EL (cell line): ENCODE results near the gene CMTM1.

Experiments
- DNase-seq: peaks from one replicate; pipeline ENCODE4 v3.0.0-alpha.2; 2016

CMTM1 gene

GRCh38 chr16:66539623-66540469 is 26.4 kb upstream of the CMTM1 start:
- DNase-seq: no peak

DNA sequence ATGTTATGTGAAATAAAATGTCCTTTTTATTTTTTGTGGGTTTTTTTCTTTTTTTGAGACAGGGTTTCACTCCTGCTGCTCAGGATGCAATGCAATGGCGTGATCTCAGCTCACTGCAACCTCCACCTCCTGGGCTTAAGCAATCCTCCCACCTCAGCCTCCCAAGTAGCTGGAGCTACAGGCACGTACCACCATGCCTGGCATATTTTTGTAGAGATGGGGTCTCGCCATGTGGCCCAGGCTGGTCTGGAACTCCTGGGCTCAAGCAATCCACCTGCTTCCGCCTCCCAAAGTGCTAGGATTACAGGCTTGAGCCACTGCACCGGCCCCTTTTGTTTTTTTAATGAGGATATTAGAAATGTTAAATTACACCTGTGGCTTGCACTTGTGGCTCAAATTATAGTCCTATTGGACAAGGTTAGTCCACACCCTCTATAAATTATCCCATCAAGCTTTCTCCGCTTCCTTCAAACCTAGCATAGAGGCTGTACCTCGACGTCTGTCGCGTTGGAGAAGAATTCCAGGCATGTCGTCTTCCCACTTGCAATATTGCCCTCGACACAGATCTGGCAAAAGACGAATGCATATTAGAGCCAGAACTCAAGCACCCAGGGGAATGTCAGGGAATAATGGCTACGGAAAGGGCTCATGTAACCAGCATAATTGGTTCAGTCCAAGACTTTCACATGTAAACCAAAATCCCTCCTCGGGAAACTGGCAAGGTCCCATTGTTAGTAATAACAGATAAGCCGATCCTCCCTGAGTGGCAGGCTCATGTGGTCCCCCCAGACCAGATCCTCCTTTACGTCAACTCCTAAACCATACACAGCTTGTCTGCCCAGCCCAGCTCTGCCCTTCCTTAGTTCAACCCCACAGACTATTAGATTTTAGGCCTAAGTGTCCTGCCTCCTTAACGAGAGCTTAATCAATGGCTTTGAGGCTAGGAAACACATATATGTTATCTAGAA is 24.6 kb upstream of the CMTM1 start:
- DNase-seq: no peak

DNA sequence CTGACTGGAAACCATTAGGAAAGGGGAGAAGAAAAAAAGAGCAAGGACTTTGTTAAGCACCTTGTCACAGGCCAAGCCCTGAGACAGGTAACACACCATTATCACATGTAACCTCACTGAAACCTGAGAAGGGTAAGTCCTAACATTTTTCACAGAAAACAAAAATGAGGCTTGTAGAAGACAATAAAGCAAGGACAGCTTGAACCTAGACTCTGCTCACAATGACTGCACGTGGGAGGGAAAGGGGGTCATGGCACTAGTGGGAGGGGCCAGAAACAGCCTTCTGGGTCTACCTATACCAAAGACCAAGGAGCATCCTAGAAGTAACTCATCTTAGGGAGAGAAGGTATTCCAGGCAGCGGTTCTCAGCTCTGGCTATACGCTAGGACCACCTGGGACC is 23.8 kb upstream of the CMTM1 start:
- DNase-seq: no peak

GRCh38 chr16:66543541-66543940 is 22.7 kb upstream of the CMTM1 start:
- no peak for DNase-seq

DNA sequence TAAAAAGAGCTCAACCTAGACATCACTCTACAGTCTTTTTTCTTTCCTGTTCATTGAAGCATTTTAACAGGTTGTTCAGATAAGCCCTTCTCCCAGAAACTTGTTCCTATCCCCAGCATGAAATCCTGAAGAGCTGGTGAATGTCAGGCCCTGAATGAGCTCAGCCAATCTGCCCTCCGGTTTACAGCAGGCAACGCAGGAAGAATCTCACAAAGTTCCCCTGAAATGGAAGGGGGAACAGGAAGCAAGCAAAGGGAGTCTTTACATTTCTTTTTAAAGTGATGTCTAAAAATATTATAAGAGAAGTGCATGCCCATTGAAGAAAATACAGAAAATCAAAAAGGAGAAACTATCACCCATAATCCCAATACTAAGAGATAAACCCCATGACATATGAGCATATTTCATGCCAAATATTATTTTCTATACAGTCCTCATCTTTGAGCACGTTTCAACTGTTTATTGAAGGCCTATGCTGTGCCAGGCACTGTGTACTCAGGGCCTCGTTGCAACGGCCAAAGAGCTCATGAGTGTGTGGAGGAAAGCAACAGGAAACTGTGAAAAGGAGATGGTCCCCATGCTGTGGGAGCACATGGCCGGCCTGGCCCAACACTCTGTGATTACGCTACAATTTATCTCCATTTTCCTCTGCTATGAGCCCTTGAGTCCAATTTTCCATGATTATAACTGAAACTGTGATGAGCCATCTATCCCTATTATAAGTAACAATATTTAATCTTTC is 22.1 kb upstream of the CMTM1 start:
- DNase-seq: no peak

DNA sequence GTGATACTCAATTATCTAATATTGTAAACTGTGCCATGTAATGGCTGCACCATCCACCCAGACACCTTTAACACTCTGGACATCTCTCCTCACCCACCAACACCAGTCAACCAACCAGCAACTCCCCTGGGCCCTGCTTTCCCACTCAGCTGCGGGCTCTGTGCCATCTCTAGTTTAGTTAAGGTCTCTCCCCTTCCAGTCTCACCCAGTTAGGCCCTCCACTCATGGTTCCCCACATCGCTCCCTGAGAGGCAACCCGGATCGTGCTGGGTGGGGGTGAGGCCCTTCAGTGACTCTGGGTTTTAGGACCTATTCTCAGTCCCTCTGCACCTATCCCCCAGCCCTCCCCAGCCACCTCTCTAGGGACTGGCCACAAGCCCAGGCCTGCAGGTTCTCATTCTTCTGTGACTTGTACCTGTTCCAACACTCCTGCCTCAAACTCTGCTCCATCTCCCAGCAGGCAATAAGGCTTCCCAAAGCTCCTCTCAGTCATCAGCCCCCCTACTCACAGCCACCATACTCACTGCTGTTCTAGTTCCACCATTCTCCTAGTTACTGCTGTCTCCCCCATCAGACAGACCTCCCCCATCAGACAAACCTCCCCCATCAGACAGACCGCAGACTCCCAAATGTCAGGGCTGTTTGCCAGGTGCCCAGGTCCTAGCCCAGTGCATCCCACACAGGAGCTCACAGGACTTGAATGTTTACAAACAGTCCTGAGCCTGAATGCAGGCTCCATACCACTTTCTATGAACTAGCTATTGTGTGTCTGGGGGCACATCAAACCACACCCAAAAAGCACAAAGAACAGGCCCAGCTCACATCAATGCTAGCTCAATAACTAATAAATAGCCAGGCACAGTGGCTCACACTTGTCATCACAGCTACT is 18.9 kb upstream of the CMTM1 start:
- no peak for DNase-seq

DNA sequence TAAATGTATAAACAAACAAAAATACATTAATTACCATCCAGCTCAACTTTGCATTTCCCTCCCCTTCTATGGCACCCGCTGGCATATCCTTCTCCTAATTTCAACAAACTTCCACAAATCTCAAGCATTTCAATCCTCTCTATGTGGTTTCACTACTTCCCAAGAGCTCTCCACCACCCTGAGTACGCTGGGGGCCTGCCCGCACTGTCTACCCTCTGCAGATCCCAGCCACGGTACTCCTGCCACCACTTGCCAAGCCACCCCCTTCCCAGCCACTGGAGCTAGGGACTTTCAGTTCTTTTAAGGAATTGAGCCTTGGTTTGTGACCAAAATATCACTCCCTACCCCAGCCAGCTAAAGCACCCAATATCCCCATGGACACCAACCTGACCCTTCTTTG is 18.2 kb upstream of the CMTM1 start:
- no peak for DNase-seq

- DNase-seq: no peak
Observed at GRCh38 chr16:66548868-66549267, 17.4 kb upstream of the CMTM1 start.

GRCh38 chr16:66549284-66550131 is 16.7 kb upstream of the CMTM1 start, which contains the start of gene TK2:
TK2 (minus strand) TSS chr16:66550122; CDS start chr16:66550061, 61 bp downstream.
- DNase-seq: peak; percentile 74

GRCh38 chr16:66551348-66551759 is 14.9 kb upstream of the CMTM1 start:
- peak; percentile 52 for DNase-seq

DNA sequence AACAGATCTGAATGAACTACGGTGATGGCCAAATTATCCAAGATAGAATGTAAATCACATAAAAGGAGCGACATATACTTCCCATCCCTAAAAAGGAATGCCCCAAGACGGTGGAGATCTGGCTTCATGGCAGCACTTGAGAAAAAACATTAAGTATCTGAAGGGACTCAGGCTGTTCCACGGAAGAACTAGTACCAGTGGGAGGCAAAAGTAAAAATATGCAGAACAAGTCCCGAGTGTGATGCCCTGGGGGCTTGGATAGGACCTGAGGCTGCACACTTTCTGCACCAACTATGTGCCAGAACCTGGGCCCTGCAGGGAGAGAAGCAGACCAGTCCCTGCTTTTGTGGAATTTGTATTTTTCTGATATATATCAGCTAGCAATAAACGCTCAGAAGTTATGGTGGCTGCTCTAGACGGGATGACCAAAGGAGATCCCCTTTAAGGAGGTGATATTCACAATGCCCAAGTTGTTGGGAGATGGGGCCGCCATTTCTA is 14.4 kb upstream of the CMTM1 start:
- DNase-seq: peak; percentile 15

DNA sequence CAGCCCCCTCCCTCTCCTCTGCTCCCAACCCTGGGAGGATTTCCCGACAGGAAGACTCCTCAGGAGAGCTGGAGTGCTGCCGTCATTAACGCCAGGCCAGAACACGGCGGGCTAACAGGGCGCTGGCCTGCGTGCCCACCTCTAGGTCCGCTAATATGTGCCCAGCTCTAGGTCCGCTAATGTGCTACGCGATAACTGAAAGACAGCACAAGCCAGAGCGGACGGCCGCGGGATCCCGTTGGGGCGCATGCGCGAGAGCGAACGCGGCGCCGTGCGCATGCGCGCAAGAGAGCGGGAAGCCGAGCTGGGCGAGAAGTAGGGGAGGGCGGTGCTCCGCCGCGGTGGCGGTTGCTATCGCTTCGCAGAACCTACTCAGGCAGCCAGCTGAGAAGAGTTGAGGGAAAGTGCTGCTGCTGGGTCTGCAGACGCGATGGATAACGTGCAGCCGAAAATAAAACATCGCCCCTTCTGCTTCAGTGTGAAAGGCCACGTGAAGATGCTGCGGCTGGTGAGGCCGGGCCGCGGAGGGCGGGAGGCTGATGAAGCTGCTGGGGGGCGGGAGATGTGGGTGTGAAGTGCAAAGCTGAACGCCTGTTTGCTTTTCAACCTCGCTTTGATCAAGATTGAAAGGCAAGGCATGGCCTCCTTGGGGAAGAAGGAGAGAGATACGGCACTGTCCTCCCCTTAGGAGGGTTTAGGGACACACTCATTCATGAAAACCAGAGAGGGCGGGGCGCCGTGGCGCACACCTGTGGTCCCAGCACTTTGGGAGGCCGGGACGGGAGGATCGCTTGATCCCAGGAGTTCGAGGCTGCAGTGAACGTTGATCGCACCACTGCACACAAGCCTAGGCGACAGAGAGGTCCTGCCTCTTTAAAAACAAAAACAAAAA is 13.7 kb upstream of the CMTM1 start, which contains the start of gene CKLF:
TSS of gene CKLF (plus strand) at position 291 of the 892 bp plus-strand sequence. CDS start at position 431, 140 bp downstream.
- peak; percentile 87 for DNase-seq

GRCh38 chr16:66553223-66553622 is 13.0 kb upstream of the CMTM1 start:
- peak; percentile 19 for DNase-seq

DNA sequence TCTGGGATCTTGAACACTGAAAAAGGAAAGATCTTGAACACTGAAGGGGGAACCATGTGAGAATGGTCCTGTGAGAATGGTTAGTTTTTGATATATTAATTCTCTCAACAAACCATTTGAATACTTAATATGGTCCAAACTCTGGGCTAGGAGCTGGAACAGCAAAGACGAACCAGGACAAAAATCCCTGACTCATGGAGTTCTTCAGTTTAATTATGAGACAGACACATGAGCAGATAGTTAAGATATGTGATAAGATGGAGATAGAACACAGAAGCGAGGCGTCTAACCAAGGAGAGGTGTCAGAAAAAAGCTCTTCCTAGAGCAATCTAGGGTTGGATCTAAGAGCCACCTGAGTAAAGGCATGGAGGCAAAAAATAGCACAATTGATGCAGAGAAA is 12.2 kb upstream of the CMTM1 start:
- DNase-seq: no peak

- DNase-seq: no peak
Observed at GRCh38 chr16:66554495-66554894, 11.7 kb upstream of the CMTM1 start.

DNA sequence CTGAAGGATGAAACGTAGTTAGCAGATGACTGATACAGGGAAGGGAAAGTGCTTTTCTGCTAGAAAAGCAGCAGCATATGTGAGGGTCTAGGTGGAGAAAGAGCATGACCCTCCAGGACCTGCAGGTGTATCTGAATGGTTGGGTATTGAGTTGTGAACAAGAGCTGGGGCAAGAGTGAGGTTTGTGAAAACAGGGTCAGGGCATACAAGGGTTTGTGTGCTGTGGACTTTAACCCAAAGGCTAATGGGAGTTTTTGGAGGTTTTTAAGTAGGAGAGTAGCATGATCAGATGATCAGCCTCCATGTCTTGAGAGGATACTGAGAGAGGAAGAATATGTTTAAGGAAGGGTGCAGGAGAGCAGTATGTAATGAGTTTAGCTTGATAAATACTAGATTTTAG is 6.1 kb upstream of the CMTM1 start:
- DNase-seq: no peak

DNA sequence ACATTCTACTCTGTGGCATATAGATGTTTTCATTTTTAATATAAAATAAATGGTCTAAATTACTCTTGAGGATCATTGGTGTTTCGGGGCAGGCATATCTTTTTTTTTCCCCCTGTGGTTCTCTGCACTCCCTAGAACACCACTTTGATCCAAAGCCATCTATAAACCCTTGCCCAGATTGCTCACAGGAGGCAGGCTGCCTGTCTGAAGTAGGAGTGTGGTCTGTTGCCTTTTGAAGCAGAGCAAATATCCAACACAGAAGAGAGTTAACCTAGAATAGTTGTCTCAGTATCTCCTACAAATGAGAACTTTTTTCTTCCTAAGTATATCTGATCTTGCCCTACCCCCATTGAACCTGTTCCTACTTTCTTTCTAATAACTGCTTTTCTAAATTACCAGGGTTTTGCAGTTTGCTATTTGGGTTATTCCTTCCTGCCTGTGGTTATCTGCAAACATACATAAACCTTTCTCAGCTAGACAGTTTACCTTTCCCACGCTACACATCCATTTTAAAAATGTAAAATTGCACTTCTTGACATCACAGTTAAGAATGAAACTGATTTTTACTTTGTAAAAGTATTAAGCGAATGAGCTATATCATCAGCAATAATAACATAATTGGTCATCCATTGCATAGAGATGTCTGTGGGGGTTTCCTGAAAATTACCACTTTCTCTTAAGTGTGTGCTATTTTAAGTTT is 4.7 kb upstream of the CMTM1 start:
- DNase-seq: no peak

- DNase-seq: no peak
Observed at GRCh38 chr16:66562409-66562808, 3.8 kb upstream of the CMTM1 start.

- DNase-seq: no peak
Observed at GRCh38 chr16:66562986-66563385, 3.3 kb upstream of the CMTM1 start.
